Heart left ventricle (tissue), 16 donors: ENCODE measurements around the gene SLC6A17. TPM values are rescaled to one million over a fixed set of nuclear protein-coding genes. Genes with fewer than 3 reads are reported as not detected.
A peak's percentile ranks its signal among the peaks of the same experiment; 100 is the strongest.

ENCODE experiments used
- ATAC-seq, 4 donors: fragments of 200-7000 bp; cut with Tn5 transposase; one replicate each; pipeline ENCODE4 v1.9.1; 2020 to 2022; ENCODE audit warnings: moderate library complexity in 4 of 4, mild to moderate bottlenecking in 3 of 4, moderate number of reproducible peaks in 1 of 4
- DNase-seq, 5 donors: peaks; one replicate each; pipeline ENCODE4 v3.0.0-alpha.2; 2020
- H3K27ac ChIP-seq, 12 donors: fragments of 200-600 bp; sonication (generic) in 4 of 12; one replicate each; pipeline versions ENCODE4 v1.5.0 to v1.8.0; 2016 to 2022; ENCODE audit warnings: mild to moderate bottlenecking in 2 of 12
- H3K27me3 ChIP-seq, 9 donors: fragments of 200-600 bp; sonication (generic) in 2 of 9; one replicate each; pipeline versions ENCODE4 v1.5.1 to v1.8.0; 2016 to 2022; ENCODE audit warnings: mild to moderate bottlenecking in 3 of 9
- H3K36me3 ChIP-seq, 9 donors: fragments of 200-600 bp; sonication (generic) in 2 of 9; one replicate each; pipeline versions ENCODE4 v1.5.0 to v1.8.0; 2018 to 2022; ENCODE audit warnings: mild to moderate bottlenecking in 2 of 9
- H3K4me1 ChIP-seq, 12 donors: fragments of 200-600 bp; sonication (generic) in 4 of 12; one replicate each; pipeline versions ENCODE4 v1.5.0 to v1.8.0; 2016 to 2022; ENCODE audit warnings: mild to moderate bottlenecking in 3 of 12
- H3K4me3 ChIP-seq, 12 donors: fragments of 200-600 bp; sonication (generic) in 4 of 12; one replicate each; pipeline versions ENCODE4 v1.5.0 to v1.8.0; 2017 to 2022; ENCODE audit warnings: mild to moderate bottlenecking in 9 of 12, moderate library complexity in 4 of 12
- H3K9me3 ChIP-seq, 12 donors: fragments of 200-600 bp; sonication (generic) in 4 of 12; one replicate each; pipeline versions ENCODE4 v1.5.0 to v1.8.0; 2016 to 2022; ENCODE audit warnings: mild to moderate bottlenecking in 1 of 12
- POLR2A ChIP-seq, 2 donors: fragments of 450-650 bp; IDR thresholded peaks; one replicate each; pipeline ENCODE4 v1.6.1; 2017; ENCODE audit warnings: antibody characterized with exemption in 2 of 2, mild to moderate bottlenecking in 2 of 2, moderate library complexity in 2 of 2
- WGBS, 4 donors: extraction: QIAGEN DNeasy Blood & Tissue Kit in 2 of 4; methylation state at CpG; one replicate each; pipeline versions ENCODE4 v1.1.5 to v1.1.7; 2013 to 2018; 5-methylcytosine and 5-hydroxymethylcytosine counted together
- intact Hi-C, 10 donors: fragments of 100-400 bp; cut with DNase I; formaldehyde crosslinking; loops; one replicate each; pipeline versions ENCODE4 v1.11.1 to v1.14.2; 2022
- long read RNA-seq, 3 donors: library from polyadenylated mRNA; unstranded; transcript quantifications; one replicate each; pipeline ENCODE4 v2.0.0, GENCODE V29; 2020 to 2021
- polyA plus RNA-seq, 2 donors: library from polyadenylated mRNA; stranded (reverse); fragments of 200-250 nt; gene quantifications; one replicate each; pipeline ENCODE4 v1.2.3, GENCODE V29; 2013
- total RNA-seq, 9 donors: library from RNA; depleted of rRNA in 2 of 9; stranded (reverse); fragments of >200 nt in 2 of 9; fragmentation: NEBNext Ultra II Directional in 3 of 9; extraction: Animal tissue kit (Norgen Biotek cat#: 25700) in 3 of 9; gene quantifications; one replicate each; pipeline versions ENCODE4 v1.1.0 to v1.2.4, GENCODE V29; 2016 to 2023
- TF ChIP-seq, protein P1 (sequence below), 12 donors: fragments of 200-600 bp; sonication (generic) in 4 of 12; IDR thresholded peaks; one replicate each; pipeline versions ENCODE4 v1.5.0 to v1.8.0; 2018 to 2022; ENCODE audit warnings: antibody characterized with exemption in 12 of 12, mild to moderate bottlenecking in 5 of 12
- donor health status: ischemic (EF 13 %, LVEDD 7.1; RV severe dilation, severe dysfunction).
- donor health status: healthy with polysubstance abuse.
- donor health status: DM: no; HTN: yes; CAD: no.
- donor health status: DM: no; HTN: no; CAD: no.
- donor health status: ischemic (EF 25% LVEDD 6.9; RV normal size, moderate dysfunction).
- donor health status: ischemic (EF 25% LVEDD 5.7; RV mildly dilated, moderate dysfunction).
- donor health status: healthy.
- donor health status: DM: yes; HTN: yes; CAD: no.
- donor health status: ischemic (EF 35%, LVEDD 5.7; RV mildly dilated, moderate dysfunction).
- donor health status: nonischemic (EF 11% LVEDD 7.7; RV severe dilation, severe dysfunction).
- donor health status: DM: yes; HTN: yes; CAD: no.
- donor health status: PGD.
- donor health status: ischemic (EF 29% LVEDD 5.4; RV normal size, mild dysfunction).
- donor health status: nonischemic (EF 23%, LVEDD 6.1; RV moderate dilation, normal function).

Gene SLC6A17
- total RNA-seq: under 1 TPM in 7 of 9 donors, not detected in 2; 0.07 to 0.50 (median 0.32) TPM
- polyA plus RNA-seq: under 1 TPM in 1 of 2 donors, not detected in 1; 0.15 TPM
- long read RNA-seq, donor 1: 0 reads
- long read RNA-seq, donor 2: 0 reads
- long read RNA-seq, donor 3: 0 reads

DNA sequence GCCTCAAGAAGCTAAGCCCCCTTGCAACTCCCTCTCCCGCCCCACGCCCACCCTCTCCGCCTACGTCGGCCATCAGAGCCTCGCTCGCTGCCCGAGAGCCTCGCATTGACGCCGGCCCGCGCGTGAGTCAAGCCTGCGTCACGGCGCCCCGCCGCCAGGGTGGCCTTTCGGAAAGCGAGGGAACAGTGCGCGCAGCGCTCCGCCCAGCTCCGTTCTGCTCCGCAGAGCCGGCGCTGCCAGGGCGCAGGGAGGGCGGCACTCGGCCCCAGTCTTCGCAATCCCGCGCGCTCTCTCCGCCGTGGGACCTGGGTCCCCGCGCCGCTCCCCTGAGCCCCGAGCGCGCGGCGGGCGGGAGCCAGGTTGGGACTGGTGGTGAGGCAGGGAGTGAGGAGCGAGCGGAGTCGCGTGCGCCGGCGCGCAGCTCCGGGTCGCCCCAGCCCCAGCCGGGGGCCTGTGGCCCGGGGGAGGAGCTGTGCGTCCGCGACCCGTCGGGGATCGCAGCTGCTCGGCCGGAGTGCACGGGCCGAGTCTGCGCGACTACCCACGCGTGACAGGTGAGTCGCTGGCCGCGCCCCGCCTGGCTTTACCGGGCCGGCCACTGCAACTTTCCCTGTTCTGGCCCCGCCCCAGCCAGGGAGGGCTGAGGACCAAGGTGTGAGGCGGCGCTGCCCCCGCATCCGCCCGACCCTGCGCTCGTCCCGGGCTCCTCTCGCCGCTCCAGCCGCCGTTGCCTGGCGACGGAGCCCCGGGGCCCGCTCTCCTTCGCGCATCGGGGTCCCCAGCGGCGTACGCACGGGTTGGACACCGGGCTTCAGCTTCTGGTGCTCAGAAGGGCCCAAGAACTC is at the start of gene SLC6A17:
TSS of gene SLC6A17 (plus strand) at position 165 of the 845 bp plus-strand sequence. CDS start 16,436 bp downstream, outside the sequence.
- H3K4me1 ChIP-seq: peaks cover 0 to 17% (median 8%) of the 10 kb centered on the region in 12 donors
- no peaks in the 10 kb centered on the region for H3K9me3 ChIP-seq
- no peak within 1 kb of the TSS for H3K27ac ChIP-seq
- WGBS, 4 donors: 0 to 1% (median 1%) methylated on average over 41 to 104 of the region's 104 CpGs
- ATAC-seq (peak in 2 of 4 donors; percentile 73 to 76), DNase-seq (no peak)
- H3K27me3 ChIP-seq: peaks cover 10 to 95% (median 46%) of the 10 kb centered on the region in 9 donors
- H3K36me3 ChIP-seq: no peaks in the 10 kb centered on the region
- intact Hi-C loops: no loop called here
- TF ChIP-seq, protein P1, sequence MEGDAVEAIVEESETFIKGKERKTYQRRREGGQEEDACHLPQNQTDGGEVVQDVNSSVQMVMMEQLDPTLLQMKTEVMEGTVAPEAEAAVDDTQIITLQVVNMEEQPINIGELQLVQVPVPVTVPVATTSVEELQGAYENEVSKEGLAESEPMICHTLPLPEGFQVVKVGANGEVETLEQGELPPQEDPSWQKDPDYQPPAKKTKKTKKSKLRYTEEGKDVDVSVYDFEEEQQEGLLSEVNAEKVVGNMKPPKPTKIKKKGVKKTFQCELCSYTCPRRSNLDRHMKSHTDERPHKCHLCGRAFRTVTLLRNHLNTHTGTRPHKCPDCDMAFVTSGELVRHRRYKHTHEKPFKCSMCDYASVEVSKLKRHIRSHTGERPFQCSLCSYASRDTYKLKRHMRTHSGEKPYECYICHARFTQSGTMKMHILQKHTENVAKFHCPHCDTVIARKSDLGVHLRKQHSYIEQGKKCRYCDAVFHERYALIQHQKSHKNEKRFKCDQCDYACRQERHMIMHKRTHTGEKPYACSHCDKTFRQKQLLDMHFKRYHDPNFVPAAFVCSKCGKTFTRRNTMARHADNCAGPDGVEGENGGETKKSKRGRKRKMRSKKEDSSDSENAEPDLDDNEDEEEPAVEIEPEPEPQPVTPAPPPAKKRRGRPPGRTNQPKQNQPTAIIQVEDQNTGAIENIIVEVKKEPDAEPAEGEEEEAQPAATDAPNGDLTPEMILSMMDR (IDR thresholded peaks at IDR 0.05): no peak
- no peak for TF ChIP-seq POLR2A (IDR thresholded peaks at IDR 0.05)
- peak within 1 kb of the TSS in 10 of 12 donors; percentile 16 to 43 (median 32) for H3K4me3 ChIP-seq

DNA sequence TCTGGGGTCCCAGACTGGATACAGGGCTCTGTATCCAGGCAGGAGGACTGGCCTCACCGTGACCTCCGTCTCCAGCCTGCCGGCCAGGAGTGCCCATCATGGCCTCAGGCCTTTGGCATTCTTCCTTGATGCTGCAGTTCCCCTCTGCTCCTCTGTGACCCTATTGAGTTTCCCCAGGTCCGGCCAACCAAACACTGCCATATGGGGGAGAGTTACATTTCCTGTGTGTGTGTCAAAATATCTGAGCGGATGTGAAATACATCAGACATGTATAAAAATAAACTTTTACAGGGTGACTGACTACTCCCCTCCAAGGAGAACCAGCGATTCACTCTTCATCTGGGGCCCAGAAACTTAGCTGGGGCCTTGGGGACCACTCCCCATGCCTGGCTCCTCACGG is 48.2 kb upstream of the SLC6A17 start:
- DNase-seq (peak in 1 of 5 donors; percentile 26), ATAC-seq (no peak)
- Histone ChIP-seq H3K27ac (no peak overlapping the region), H3K4me3 (no peak overlapping the region), H3K9me3 (no peaks in the 10 kb centered on the region), H3K27me3 (peaks cover 0 to 5% (median 0%) of the 10 kb centered on the region in 9 donors), H3K36me3 (no peaks in the 10 kb centered on the region), H3K4me1 (peaks cover 0 to 14% (median 2%) of the 10 kb centered on the region in 12 donors)
- TF ChIP-seq, protein P1 (IDR thresholded peaks at IDR 0.05): no peak
- no peak for TF ChIP-seq POLR2A (IDR thresholded peaks at IDR 0.05)
- intact Hi-C loops: loop anchor here in 1 of 10 donors (5.0 kb wide), 1 partner anchor 50 kb away; no protein-coding TSS in a partner anchor
- WGBS, 4 donors: 45 to 53% (median 51%) methylated on average over 7 of the region's 7 CpGs

DNA sequence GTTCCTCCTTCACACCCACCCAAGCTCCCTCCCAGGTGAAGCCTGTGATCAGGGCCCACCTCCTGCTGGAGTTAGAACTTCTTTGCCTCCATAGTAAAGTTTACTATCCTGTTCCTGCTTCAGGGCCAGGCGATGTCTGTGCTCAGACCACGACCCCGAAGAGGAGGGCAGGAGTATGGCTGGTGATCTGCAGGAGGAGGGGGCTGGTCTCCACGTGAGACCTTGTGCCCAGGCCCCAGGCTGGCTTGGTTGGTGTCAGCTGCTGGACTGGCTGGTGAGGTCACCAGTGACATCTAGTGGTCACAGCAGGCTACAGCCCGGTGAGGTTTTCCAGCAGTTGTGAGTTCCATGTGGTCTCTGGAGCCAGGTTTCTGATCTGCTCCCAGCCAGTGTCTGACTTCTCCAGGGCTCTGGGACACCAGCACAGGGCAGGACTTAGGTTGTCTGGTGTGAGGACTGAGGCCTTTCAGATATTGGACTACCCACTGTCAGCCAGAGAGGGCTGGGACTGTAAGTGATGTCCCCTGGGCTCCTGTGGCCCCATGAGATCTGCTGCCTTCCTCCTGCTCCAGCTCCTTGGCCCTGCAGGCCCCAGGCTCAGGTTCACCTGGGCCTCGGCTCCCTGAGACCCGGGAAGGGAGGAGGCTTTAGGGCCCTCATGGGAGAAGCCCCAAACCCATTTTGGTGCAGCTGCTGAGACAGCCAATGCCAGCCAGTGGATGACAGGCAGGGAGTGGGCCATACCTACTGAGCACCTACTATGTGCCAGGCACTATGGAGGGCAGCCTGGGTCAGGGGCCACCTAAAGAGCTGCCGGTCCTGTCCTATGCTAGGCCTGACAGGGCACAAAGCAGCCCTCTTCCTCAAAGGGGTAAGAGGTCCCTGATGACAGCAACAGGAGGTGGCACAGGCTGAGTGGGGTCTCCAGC is 44.0 kb upstream of the SLC6A17 start:
- ATAC-seq (peak; percentile 63 to 89 (median 84)), DNase-seq (peak; percentile 58 to 78 (median 65))
- H3K4me1 ChIP-seq: peaks cover 0 to 14% (median 2%) of the 10 kb centered on the region in 12 donors
- TF ChIP-seq, protein P1 (IDR thresholded peaks at IDR 0.05): peak; percentile 87 to 97 (median 91)
- no peak for TF ChIP-seq POLR2A (IDR thresholded peaks at IDR 0.05)
- intact Hi-C loops: loop anchor here in 9 of 10 donors (1.0 to 5.0 kb wide), 7 partner anchors 18 to 54 kb away; no protein-coding TSS in a partner anchor
- no peaks in the 10 kb centered on the region for H3K36me3 ChIP-seq
- H3K27ac ChIP-seq: no peak overlapping the region
- WGBS, 4 donors: 8 to 26% (median 21%) methylated on average over 4 to 8 of the region's 8 CpGs
- no peak overlapping the region for H3K4me3 ChIP-seq
- H3K27me3 ChIP-seq: peaks cover 0 to 7% (median 0%) of the 10 kb centered on the region in 9 donors
- no peaks in the 10 kb centered on the region for H3K9me3 ChIP-seq
